WTC11 (cell line): Measurements from ENCODE around the gene ID3. TPM values are rescaled to one million over a fixed set of nuclear protein-coding genes. Genes with fewer than 3 reads are reported as not detected.

ENCODE experiments used
- ATAC-seq: fragments of 200-7000 bp; cut with Tn5 transposase; 2 replicates; pipeline ENCODE4 v1.10.0; 2021; ENCODE audit warnings: mild to moderate bottlenecking, moderate library complexity
- CTCF ChIA-PET: fragments of 300-600 bp; sonication (Branson Sonifier 250); formaldehyde crosslinking; loops from one replicate; lab custom pipeline; 2021; ENCODE audit warnings: antibody characterized with exemption; lab: Charles Lee
- POLR2A ChIA-PET: fragments of 350-600 bp; sonication (Branson Sonifier 250); formaldehyde crosslinking; loops from one replicate; lab custom pipeline; 2021; ENCODE audit warnings: antibody characterized with exemption; lab: Charles Lee
- DNase-seq: peaks from one replicate; pipeline ENCODE4 v3.0.0; 2021; ENCODE audit warnings: low spot score
- H3K27ac Mint-ChIP-seq: 2 replicates; pipeline ENCODE4 v1.8.0; 2021; ENCODE audit warnings: mixed read lengths
- H3K27me3 Mint-ChIP-seq: 2 replicates; pipeline ENCODE4 v1.8.0; 2021; ENCODE audit warnings: low read depth, mild to moderate bottlenecking, moderate library complexity, mixed read lengths
- H3K36me3 Mint-ChIP-seq: 2 replicates; pipeline ENCODE4 v1.8.0; 2021; ENCODE audit warnings: mixed read lengths
- H3K4me1 Mint-ChIP-seq: 2 replicates; pipeline ENCODE4 v1.8.0; 2022; ENCODE audit warnings: mixed read lengths
- H3K4me3 Mint-ChIP-seq: 2 replicates; pipeline ENCODE4 v1.8.0; 2021; ENCODE audit warnings: mild to moderate bottlenecking, moderate library complexity, mixed read lengths
- H3K9me3 Mint-ChIP-seq: 2 replicates; pipeline ENCODE4 v1.8.0; 2021; ENCODE audit warnings: mixed read lengths
- GABPB1 ChIP-seq: sonication (generic); formaldehyde crosslinking; IDR thresholded peaks from 2 replicates; pipeline ENCODE4 v1.8.1; 2023; ENCODE audit warnings: mild to moderate bottlenecking, missing genetic modification reagents
- GRHL2 ChIP-seq: fragments of 250-450 bp; sonication (Bioruptor Pico); IDR thresholded peaks from 2 replicates; pipeline ENCODE4 v1.8.0; 2022; ENCODE audit warnings: mild to moderate bottlenecking, moderate library complexity; ENCODE audit not compliant: insufficient replicate concordance, severe bottlenecking
- GTF2I ChIP-seq: fragments of 250-450 bp; sonication (Bioruptor Pico); conservative IDR thresholded peaks from 2 replicates; pipeline ENCODE4 v1.4.0; 2021; ENCODE audit warnings: mild to moderate bottlenecking
- MXD4 ChIP-seq: fragments of 250-450 bp; sonication (Bioruptor Pico); IDR thresholded peaks from 2 replicates; pipeline ENCODE4 v1.8.0; 2021; ENCODE audit warnings: mild to moderate bottlenecking, moderate library complexity, borderline replicate concordance
- NFYB ChIP-seq: sonication (generic); formaldehyde crosslinking; conservative IDR thresholded peaks from 2 replicates; pipeline ENCODE4 v1.8.0; 2022; ENCODE audit warnings: low read depth, missing genetic modification reagents
- RORB ChIP-seq: fragments of 250-450 bp; sonication (Bioruptor Pico); IDR thresholded peaks from 2 replicates; pipeline ENCODE4 v1.9.0; 2021; ENCODE audit warnings: mild to moderate bottlenecking
- SP1 ChIP-seq: sonication (generic); formaldehyde crosslinking; conservative IDR thresholded peaks from 2 replicates; pipeline ENCODE4 v1.8.1; 2022; ENCODE audit warnings: missing genetic modification reagents
- ZBTB21 ChIP-seq: sonication (generic); formaldehyde crosslinking; IDR thresholded peaks from 2 replicates; pipeline ENCODE4 v1.8.1; 2023; ENCODE audit warnings: mild to moderate bottlenecking, missing genetic modification reagents, borderline replicate concordance
- ZNF121 ChIP-seq: sonication (generic); formaldehyde crosslinking; IDR thresholded peaks from 2 replicates; pipeline ENCODE4 v1.8.0; 2023; ENCODE audit warnings: missing genetic modification reagents
- ZNF138 ChIP-seq: sonication (generic); formaldehyde crosslinking; conservative IDR thresholded peaks from 2 replicates; pipeline ENCODE4 v1.8.1; 2022; ENCODE audit warnings: mild to moderate bottlenecking, moderate library complexity, missing genetic modification reagents
- total RNA-seq: library from RNA; stranded (reverse); gene quantifications from 3 replicates; pipeline ENCODE4 v1.2.3, GENCODE V29; 2021
- TF ChIP-seq, protein P1 (sequence below): sonication (generic); formaldehyde crosslinking; IDR thresholded peaks from 2 replicates; pipeline ENCODE4 v1.8.1; 2023; ENCODE audit warnings: mild to moderate bottlenecking, moderate library complexity, missing genetic modification reagents
- TF ChIP-seq, protein P2 (sequence below): sonication (generic); formaldehyde crosslinking; IDR thresholded peaks from 2 replicates; pipeline ENCODE4 v1.8.1; 2022; ENCODE audit warnings: low read depth, mild to moderate bottlenecking, moderate library complexity, missing genetic modification reagents, borderline replicate concordance
- TF ChIP-seq, protein P3 (sequence below): fragments of 250-450 bp; sonication (Bioruptor Pico); IDR thresholded peaks from 2 replicates; pipeline ENCODE4 v1.9.0; 2021; ENCODE audit warnings: mild to moderate bottlenecking, borderline replicate concordance
- TF ChIP-seq, protein P4 (sequence below): sonication (generic); formaldehyde crosslinking; IDR thresholded peaks from 2 replicates; pipeline ENCODE4 v1.8.0; 2023; ENCODE audit warnings: missing genetic modification reagents, mild to moderate bottlenecking, borderline replicate concordance
- TF ChIP-seq, protein P5 (sequence below): sonication (generic); formaldehyde crosslinking; IDR thresholded peaks from 2 replicates; pipeline ENCODE4 v1.8.0; 2023; ENCODE audit warnings: missing genetic modification reagents
- TF ChIP-seq, protein P6 (sequence below): sonication (generic); formaldehyde crosslinking; conservative IDR thresholded peaks from 2 replicates; pipeline ENCODE4 v1.8.1; 2023; ENCODE audit warnings: mild to moderate bottlenecking, low read depth, missing genetic modification reagents, moderate library complexity

Gene ID3
- total RNA-seq, 1 experiment from 2014 or later = 168 TPM

DNA sequence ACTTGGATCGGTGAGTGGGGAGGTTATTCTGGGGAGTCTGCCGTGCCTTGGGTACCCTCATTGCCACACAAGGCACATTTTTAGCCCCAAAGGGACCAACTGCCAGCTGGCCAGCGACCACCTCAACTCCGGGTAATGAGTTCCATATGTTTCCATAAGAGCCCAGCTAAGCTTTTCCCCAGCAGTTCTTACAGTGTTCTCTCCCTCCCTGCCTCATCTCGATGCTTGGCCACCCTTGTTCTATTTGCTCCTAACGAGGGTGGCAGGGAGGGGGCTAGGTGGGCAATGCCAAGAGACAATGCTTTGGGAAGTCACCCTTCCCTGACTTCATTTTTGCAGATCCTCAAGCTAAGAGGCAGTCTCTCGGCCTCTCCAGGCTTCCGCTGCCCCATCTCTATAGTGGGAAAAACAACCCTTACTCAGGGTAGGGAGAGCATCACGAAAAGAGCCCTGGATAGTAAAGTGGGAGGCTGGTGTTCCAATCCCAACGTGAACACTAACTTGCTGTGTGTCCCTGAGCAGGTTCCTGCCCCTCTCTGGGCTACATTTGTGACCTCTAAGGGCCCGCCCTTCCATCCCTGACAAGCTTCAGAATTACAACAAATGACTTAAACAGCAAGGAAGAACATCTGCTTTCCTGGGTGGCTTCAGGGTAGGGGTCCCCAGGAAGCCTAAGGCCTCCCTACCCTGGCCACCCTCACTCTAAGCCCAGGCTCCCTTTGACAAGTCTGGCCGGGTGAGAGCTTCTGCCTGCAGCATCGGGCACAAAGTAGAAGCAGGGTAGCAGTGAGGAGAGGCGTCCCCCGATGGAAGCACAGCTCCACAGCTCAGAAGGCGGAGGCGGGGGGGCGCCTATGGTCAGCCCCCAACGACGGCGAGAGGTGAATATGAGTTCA, 5.8 kb downstream of the ID3 start:
- ATAC-seq = no peak
- H3K27ac Mint-ChIP-seq = peak overlapping the region; percentile 100
- CTCF ChIA-PET = interaction anchor here (0.6 to 13.3 kb wide), 12 partner anchors 8 to 165 kb away, joined by 3 to 341 read pairs (median 5); no protein-coding TSS in a partner anchor
- peaks cover 15% of the 10 kb centered on the region for H3K36me3 Mint-ChIP-seq
- TF ChIP-seq GTF2I (CRISPR knock-in tag) = peak; percentile 63
- TF ChIP-seq, protein P1, sequence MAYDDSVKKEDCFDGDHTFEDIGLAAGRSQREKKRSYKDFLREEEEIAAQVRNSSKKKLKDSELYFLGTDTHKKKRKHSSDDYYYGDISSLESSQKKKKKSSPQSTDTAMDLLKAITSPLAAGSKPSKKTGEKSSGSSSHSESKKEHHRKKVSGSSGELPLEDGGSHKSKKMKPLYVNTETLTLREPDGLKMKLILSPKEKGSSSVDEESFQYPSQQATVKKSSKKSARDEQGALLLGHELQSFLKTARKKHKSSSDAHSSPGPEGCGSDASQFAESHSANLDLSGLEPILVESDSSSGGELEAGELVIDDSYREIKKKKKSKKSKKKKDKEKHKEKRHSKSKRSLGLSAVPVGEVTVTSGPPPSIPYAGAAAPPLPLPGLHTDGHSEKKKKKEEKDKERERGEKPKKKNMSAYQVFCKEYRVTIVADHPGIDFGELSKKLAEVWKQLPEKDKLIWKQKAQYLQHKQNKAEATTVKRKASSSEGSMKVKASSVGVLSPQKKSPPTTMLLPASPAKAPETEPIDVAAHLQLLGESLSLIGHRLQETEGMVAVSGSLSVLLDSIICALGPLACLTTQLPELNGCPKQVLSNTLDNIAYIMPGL (CRISPR knock-in tag) = 0 out of 2 replicates have a peak, but pooled peaks have one; percentile 45
- TF ChIP-seq, protein P2, sequence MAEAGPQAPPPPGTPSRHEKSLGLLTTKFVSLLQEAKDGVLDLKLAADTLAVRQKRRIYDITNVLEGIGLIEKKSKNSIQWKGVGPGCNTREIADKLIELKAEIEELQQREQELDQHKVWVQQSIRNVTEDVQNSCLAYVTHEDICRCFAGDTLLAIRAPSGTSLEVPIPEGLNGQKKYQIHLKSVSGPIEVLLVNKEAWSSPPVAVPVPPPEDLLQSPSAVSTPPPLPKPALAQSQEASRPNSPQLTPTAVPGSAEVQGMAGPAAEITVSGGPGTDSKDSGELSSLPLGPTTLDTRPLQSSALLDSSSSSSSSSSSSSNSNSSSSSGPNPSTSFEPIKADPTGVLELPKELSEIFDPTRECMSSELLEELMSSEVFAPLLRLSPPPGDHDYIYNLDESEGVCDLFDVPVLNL (CRISPR knock-in tag) = no peak
- peak; percentile 33 for DNase-seq
- H3K9me3 Mint-ChIP-seq = no peaks in the 10 kb centered on the region
- H3K4me1 Mint-ChIP-seq = peaks cover 68% of the 10 kb centered on the region
- H3K27me3 Mint-ChIP-seq = no peaks in the 10 kb centered on the region; the same call in 1 of the 2 replicates
- POLR2A ChIA-PET = interaction anchor here (0.6 to 7.7 kb wide), 6 partner anchors 16 to 84 kb away, joined by 3 to 100 read pairs (median 4); no protein-coding TSS in a partner anchor
- peak overlapping the region; percentile 72 for H3K4me3 Mint-ChIP-seq

DNA sequence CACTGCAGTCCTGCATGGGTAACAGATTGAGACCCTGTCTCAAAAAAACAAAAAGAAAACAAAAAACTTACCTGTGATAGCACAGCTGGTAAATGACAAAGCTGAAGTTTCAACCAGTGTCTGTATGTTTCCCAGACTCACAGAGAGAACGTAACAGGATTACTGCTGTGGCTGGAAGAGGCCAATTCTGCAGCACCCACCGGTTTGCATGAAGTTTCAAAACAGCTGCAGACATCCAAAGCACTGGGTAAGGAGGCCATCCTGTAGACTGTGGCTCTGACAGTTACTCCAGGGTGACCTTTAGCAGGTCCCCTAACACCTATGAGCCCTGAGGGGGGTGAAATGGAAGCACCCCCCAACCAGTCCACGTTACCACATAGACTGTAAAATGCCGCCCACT, 7.5 kb downstream of the ID3 start:
- ChIA-PET CTCF (interaction anchor here (1.3 to 13.3 kb wide), 4 partner anchors 13 to 105 kb away, joined by 3 to 341 read pairs (median 23); no protein-coding TSS in a partner anchor), POLR2A (no interaction called here)
- DNase-seq (no peak), ATAC-seq (no peak)
- TF ChIP-seq SP1 = no peak
- no peak for TF ChIP-seq ZNF121
- no peak for TF ChIP-seq ZBTB21 (CRISPR knock-in tag)
- no peak for TF ChIP-seq GRHL2 (CRISPR knock-in tag)
- TF ChIP-seq, protein P3, sequence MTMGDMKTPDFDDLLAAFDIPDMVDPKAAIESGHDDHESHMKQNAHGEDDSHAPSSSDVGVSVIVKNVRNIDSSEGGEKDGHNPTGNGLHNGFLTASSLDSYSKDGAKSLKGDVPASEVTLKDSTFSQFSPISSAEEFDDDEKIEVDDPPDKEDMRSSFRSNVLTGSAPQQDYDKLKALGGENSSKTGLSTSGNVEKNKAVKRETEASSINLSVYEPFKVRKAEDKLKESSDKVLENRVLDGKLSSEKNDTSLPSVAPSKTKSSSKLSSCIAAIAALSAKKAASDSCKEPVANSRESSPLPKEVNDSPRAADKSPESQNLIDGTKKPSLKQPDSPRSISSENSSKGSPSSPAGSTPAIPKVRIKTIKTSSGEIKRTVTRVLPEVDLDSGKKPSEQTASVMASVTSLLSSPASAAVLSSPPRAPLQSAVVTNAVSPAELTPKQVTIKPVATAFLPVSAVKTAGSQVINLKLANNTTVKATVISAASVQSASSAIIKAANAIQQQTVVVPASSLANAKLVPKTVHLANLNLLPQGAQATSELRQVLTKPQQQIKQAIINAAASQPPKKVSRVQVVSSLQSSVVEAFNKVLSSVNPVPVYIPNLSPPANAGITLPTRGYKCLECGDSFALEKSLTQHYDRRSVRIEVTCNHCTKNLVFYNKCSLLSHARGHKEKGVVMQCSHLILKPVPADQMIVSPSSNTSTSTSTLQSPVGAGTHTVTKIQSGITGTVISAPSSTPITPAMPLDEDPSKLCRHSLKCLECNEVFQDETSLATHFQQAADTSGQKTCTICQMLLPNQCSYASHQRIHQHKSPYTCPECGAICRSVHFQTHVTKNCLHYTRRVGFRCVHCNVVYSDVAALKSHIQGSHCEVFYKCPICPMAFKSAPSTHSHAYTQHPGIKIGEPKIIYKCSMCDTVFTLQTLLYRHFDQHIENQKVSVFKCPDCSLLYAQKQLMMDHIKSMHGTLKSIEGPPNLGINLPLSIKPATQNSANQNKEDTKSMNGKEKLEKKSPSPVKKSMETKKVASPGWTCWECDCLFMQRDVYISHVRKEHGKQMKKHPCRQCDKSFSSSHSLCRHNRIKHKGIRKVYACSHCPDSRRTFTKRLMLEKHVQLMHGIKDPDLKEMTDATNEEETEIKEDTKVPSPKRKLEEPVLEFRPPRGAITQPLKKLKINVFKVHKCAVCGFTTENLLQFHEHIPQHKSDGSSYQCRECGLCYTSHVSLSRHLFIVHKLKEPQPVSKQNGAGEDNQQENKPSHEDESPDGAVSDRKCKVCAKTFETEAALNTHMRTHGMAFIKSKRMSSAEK (CRISPR knock-in tag) = no peak
- no peak for TF ChIP-seq ZNF138 (CRISPR knock-in tag)
- TF ChIP-seq NFYB = no peak
- TF ChIP-seq, protein P4, sequence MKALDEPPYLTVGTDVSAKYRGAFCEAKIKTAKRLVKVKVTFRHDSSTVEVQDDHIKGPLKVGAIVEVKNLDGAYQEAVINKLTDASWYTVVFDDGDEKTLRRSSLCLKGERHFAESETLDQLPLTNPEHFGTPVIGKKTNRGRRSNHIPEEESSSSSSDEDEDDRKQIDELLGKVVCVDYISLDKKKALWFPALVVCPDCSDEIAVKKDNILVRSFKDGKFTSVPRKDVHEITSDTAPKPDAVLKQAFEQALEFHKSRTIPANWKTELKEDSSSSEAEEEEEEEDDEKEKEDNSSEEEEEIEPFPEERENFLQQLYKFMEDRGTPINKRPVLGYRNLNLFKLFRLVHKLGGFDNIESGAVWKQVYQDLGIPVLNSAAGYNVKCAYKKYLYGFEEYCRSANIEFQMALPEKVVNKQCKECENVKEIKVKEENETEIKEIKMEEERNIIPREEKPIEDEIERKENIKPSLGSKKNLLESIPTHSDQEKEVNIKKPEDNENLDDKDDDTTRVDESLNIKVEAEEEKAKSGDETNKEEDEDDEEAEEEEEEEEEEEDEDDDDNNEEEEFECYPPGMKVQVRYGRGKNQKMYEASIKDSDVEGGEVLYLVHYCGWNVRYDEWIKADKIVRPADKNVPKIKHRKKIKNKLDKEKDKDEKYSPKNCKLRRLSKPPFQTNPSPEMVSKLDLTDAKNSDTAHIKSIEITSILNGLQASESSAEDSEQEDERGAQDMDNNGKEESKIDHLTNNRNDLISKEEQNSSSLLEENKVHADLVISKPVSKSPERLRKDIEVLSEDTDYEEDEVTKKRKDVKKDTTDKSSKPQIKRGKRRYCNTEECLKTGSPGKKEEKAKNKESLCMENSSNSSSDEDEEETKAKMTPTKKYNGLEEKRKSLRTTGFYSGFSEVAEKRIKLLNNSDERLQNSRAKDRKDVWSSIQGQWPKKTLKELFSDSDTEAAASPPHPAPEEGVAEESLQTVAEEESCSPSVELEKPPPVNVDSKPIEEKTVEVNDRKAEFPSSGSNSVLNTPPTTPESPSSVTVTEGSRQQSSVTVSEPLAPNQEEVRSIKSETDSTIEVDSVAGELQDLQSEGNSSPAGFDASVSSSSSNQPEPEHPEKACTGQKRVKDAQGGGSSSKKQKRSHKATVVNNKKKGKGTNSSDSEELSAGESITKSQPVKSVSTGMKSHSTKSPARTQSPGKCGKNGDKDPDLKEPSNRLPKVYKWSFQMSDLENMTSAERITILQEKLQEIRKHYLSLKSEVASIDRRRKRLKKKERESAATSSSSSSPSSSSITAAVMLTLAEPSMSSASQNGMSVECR (CRISPR knock-in tag) = no peak
- TF ChIP-seq, protein P5, sequence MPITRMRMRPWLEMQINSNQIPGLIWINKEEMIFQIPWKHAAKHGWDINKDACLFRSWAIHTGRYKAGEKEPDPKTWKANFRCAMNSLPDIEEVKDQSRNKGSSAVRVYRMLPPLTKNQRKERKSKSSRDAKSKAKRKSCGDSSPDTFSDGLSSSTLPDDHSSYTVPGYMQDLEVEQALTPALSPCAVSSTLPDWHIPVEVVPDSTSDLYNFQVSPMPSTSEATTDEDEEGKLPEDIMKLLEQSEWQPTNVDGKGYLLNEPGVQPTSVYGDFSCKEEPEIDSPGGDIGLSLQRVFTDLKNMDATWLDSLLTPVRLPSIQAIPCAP (CRISPR knock-in tag) = no peak
- TF ChIP-seq MXD4 (CRISPR knock-in tag) = no peak
- TF ChIP-seq, protein P6, sequence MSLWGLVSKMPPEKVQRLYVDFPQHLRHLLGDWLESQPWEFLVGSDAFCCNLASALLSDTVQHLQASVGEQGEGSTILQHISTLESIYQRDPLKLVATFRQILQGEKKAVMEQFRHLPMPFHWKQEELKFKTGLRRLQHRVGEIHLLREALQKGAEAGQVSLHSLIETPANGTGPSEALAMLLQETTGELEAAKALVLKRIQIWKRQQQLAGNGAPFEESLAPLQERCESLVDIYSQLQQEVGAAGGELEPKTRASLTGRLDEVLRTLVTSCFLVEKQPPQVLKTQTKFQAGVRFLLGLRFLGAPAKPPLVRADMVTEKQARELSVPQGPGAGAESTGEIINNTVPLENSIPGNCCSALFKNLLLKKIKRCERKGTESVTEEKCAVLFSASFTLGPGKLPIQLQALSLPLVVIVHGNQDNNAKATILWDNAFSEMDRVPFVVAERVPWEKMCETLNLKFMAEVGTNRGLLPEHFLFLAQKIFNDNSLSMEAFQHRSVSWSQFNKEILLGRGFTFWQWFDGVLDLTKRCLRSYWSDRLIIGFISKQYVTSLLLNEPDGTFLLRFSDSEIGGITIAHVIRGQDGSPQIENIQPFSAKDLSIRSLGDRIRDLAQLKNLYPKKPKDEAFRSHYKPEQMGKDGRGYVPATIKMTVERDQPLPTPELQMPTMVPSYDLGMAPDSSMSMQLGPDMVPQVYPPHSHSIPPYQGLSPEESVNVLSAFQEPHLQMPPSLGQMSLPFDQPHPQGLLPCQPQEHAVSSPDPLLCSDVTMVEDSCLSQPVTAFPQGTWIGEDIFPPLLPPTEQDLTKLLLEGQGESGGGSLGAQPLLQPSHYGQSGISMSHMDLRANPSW (CRISPR knock-in tag) = no peak
- no peak for TF ChIP-seq GABPB1 (CRISPR knock-in tag)
- TF ChIP-seq RORB (CRISPR knock-in tag) = no peak
- Mint-ChIP-seq H3K27me3 (no peaks in the 10 kb centered on the region; the same call in 1 of the 2 replicates), H3K4me3 (no peak overlapping the region), H3K4me1 (peaks cover 59% of the 10 kb centered on the region), H3K9me3 (no peaks in the 10 kb centered on the region), H3K27ac (no peak overlapping the region), H3K36me3 (no peaks in the 10 kb centered on the region)
